A549 (cell line): ENCODE measurements around the gene IL17A. TPM values are rescaled to one million over a fixed set of nuclear protein-coding genes. Genes with fewer than 3 reads are reported as not detected.

Source experiments
- ATAC-seq, 2 experiments: fragments of 200-7000 bp in 1 of 2; fragments of >200 bp in 1 of 2; cut with Nextera tagmentation in 1 of 2; cut with Tn5 transposase in 1 of 2; 3 replicates each; pipeline versions ENCODE4 v1.8.0 to v1.9.1; 2018 to 2020; ENCODE audit warnings: mild to moderate bottlenecking in 1 of 2, moderate library complexity in 1 of 2
- CTCF ChIA-PET: fragments of 300-600 bp; sonication (Branson Sonifier 250); formaldehyde crosslinking; extraction: SDS; loops from one replicate; lab custom pipeline; 2021; ENCODE audit warnings: antibody characterized with exemption, inconsistent platforms; lab: Yijun Ruan, JAX
- POLR2A ChIA-PET: fragments of 350-600 bp; formaldehyde crosslinking; extraction: SDS; loops from one replicate; lab custom pipeline; 2021; ENCODE audit warnings: antibody characterized with exemption, inconsistent platforms; lab: Yijun Ruan, JAX
- DNase-seq, 2 experiments: peaks; one replicate each; pipeline versions ENCODE4 v3.0.0 to v3.0.0-alpha.2; 2011 to 2016; ENCODE audit warnings: low read depth in 1 of 2, low spot score in 1 of 2
- FAIRE-seq: peaks from 2 replicates; lab custom pipeline; 2011; peaks lifted over from hg19 to GRCh38; lab: Jason Lieb, UNC
- H3K27ac ChIP-seq, 2 experiments: fragments of >200 bp; sonication (Bioruptor Twin); formaldehyde crosslinking; 3 replicates each; pipeline ENCODE4 v1.5.1; 2016 to 2017
- H3K4me1 ChIP-seq: fragments of >200 bp; sonication (Bioruptor Twin); formaldehyde crosslinking; 3 replicates; pipeline ENCODE4 v1.6.1; 2016
- H3K4me2 ChIP-seq: fragments of >200 bp; sonication (Bioruptor Twin); formaldehyde crosslinking; 3 replicates; pipeline ENCODE4 v1.6.1; 2016
- H3K4me3 ChIP-seq: fragments of >200 bp; sonication (Bioruptor Twin); formaldehyde crosslinking; 3 replicates; pipeline ENCODE4 v1.5.1; 2016
- H3K9me3 ChIP-seq: fragments of >200 bp; sonication (Bioruptor Twin); formaldehyde crosslinking; 3 replicates; pipeline ENCODE4 v1.6.1; 2016
- CBX8 ChIP-seq: fragments of 200-600 bp; sonication (generic); IDR thresholded peaks from 2 replicates; pipeline ENCODE4 v1.6.1; 2016
- CHD4 ChIP-seq: fragments of 200-600 bp; sonication (generic); IDR thresholded peaks from 2 replicates; pipeline ENCODE4 v1.6.1; 2016; ENCODE audit warnings: antibody characterized with exemption, mild to moderate bottlenecking, borderline replicate concordance
- EHMT2 ChIP-seq: fragments of 200-600 bp; sonication (generic); IDR thresholded peaks from 2 replicates; pipeline ENCODE4 v1.6.1; 2016; ENCODE audit warnings: antibody characterized with exemption, low read depth, mild to moderate bottlenecking, moderate library complexity
- EP300 ChIP-seq, 2 experiments: fragments of >200 bp; sonication (Bioruptor Twin); formaldehyde crosslinking; IDR thresholded peaks; 2 replicates in 1 of 2; 3 replicates in 1 of 2; pipeline ENCODE4 v1.6.1; 2016 to 2017
- FOSB ChIP-seq: fragments of 250-450 bp; sonication (Bioruptor Pico); IDR thresholded peaks from 2 replicates; pipeline ENCODE4 v1.5.0; 2020; ENCODE audit warnings: mild to moderate bottlenecking, moderate library complexity
- FOSL2 ChIP-seq, 2 experiments: fragments of 450-650 bp in 1 of 2; fragments of >200 bp in 1 of 2; sonication (Bioruptor Twin) in 1 of 2; formaldehyde crosslinking; IDR thresholded peaks; 2 replicates each; pipeline versions ENCODE4 v1.5.0 to v1.6.1; 2016 to 2020; ENCODE audit warnings: mild to moderate bottlenecking in 1 of 2, moderate library complexity in 1 of 2
- FOXS1 ChIP-seq: fragments of 250-450 bp; sonication (Bioruptor Pico); IDR thresholded peaks from 2 replicates; pipeline ENCODE4 v1.5.0; 2020; ENCODE audit warnings: mild to moderate bottlenecking, moderate library complexity
- GATA3 ChIP-seq: IDR thresholded peaks from 2 replicates; pipeline ENCODE4 v1.6.1; 2012; ENCODE audit warnings: borderline replicate concordance
- HOXB13 ChIP-seq: fragments of 250-450 bp; sonication (Bioruptor Pico); IDR thresholded peaks from 2 replicates; pipeline ENCODE4 v1.5.0; 2020; ENCODE audit warnings: low read depth, mild to moderate bottlenecking, moderate library complexity
- HOXB5 ChIP-seq: fragments of 250-450 bp; sonication (Bioruptor Pico); IDR thresholded peaks from 2 replicates; pipeline ENCODE4 v1.5.0; 2020; ENCODE audit warnings: mild to moderate bottlenecking, moderate library complexity
- JUN ChIP-seq, 2 experiments: fragments of >200 bp; sonication (Bioruptor Twin); formaldehyde crosslinking; IDR thresholded peaks; 2 replicates in 1 of 2; 3 replicates in 1 of 2; pipeline ENCODE4 v1.6.1; 2016 to 2017
- JUNB ChIP-seq: fragments of >200 bp; sonication (Bioruptor Twin); formaldehyde crosslinking; IDR thresholded peaks from 2 replicates; pipeline ENCODE4 v1.6.1; 2016
- MAX ChIP-seq: IDR thresholded peaks from 2 replicates; pipeline ENCODE4 v1.6.1; 2012
- NFE2L2 ChIP-seq: fragments of 150-350 bp; conservative IDR thresholded peaks from 2 replicates; pipeline ENCODE4 v1.6.1; 2014; ENCODE audit warnings: low read length
- NPAS2 ChIP-seq: fragments of 250-450 bp; sonication (Bioruptor Pico); IDR thresholded peaks from 2 replicates; pipeline ENCODE4 v1.8.0; 2022; ENCODE audit warnings: mild to moderate bottlenecking, moderate library complexity, borderline replicate concordance
- PHF8 ChIP-seq: fragments of 200-600 bp; sonication (generic); IDR thresholded peaks from 2 replicates; pipeline ENCODE4 v1.6.1; 2016; ENCODE audit warnings: low read depth, mild to moderate bottlenecking, antibody characterized with exemption, moderate library complexity, borderline replicate concordance
- POLR2A ChIP-seq: IDR thresholded peaks from 2 replicates; pipeline ENCODE4 v1.6.1; 2012; ENCODE audit warnings: mild to moderate bottlenecking, low read length
- POLR2AphosphoS2 ChIP-seq: conservative IDR thresholded peaks from 2 replicates; pipeline ENCODE4 v1.6.1; 2012; ENCODE audit warnings: low read length, improper control_type of control experiment, inconsistent platforms
- RARB ChIP-seq: fragments of 250-450 bp; sonication (Bioruptor Pico); IDR thresholded peaks from 2 replicates; pipeline ENCODE4 v1.8.0; 2021; ENCODE audit warnings: mild to moderate bottlenecking, moderate library complexity
- RFX5 ChIP-seq: fragments of 450-650 bp; IDR thresholded peaks from 2 replicates; pipeline ENCODE4 v1.7.1; 2014; ENCODE audit warnings: antibody characterized with exemption, mild to moderate bottlenecking, moderate library complexity
- RNF2 ChIP-seq: fragments of 200-600 bp; sonication (generic); IDR thresholded peaks from 2 replicates; pipeline ENCODE4 v1.6.1; 2016; ENCODE audit warnings: low read depth, mild to moderate bottlenecking, antibody characterized with exemption, moderate library complexity, borderline replicate concordance
- SREBF2 ChIP-seq: fragments of 450-650 bp; IDR thresholded peaks from 2 replicates; pipeline ENCODE4 v1.6.1; 2014; ENCODE audit warnings: mild to moderate bottlenecking, moderate library complexity
- TP53 ChIP-seq: fragments of 250-450 bp; sonication (Bioruptor Pico); IDR thresholded peaks from 2 replicates; pipeline ENCODE4 v1.5.0; 2021; ENCODE audit warnings: mild to moderate bottlenecking, moderate library complexity
- USF2 ChIP-seq: fragments of 450-650 bp; IDR thresholded peaks from 2 replicates; pipeline ENCODE4 v1.6.1; 2014; ENCODE audit warnings: antibody characterized with exemption
- ZNF302 ChIP-seq: fragments of 250-450 bp; sonication (Bioruptor Pico); IDR thresholded peaks from 2 replicates; pipeline ENCODE4 v1.9.0; 2021; ENCODE audit warnings: inconsistent platforms, mild to moderate bottlenecking, moderate library complexity
- ZSCAN20 ChIP-seq: fragments of 250-450 bp; sonication (Bioruptor Pico); IDR thresholded peaks from 2 replicates; pipeline ENCODE4 v1.8.0; 2022; ENCODE audit warnings: mild to moderate bottlenecking, moderate library complexity
- WGBS: methylation state at CpG from one replicate; pipeline ENCODE4 v1.1.6; 2017; ENCODE audit errors: missing lambda C conversion rate; 5-methylcytosine and 5-hydroxymethylcytosine counted together
- polyA plus RNA-seq, 4 experiments: library from polyadenylated mRNA; depleted of rRNA in 3 of 4; stranded (reverse); fragments of >200 nt; fragmentation: RNase III in 1 of 4; extraction: RNeasy Plus Mini Kit Qiagen cat#74134 plus additional on column Dnase treatment in 1 of 4; gene quantifications; 2 replicates in 3 of 4; 3 replicates in 1 of 4; pipeline ENCODE4 v1.2.3, GENCODE V29; 2011 to 2017
- TF ChIP-seq, protein P1 (sequence below): fragments of >200 bp; sonication (Bioruptor Twin); formaldehyde crosslinking; IDR thresholded peaks from 3 replicates; pipeline ENCODE4 v1.6.1; 2016
- TF ChIP-seq, protein P2 (sequence below): fragments of 150-350 bp; IDR thresholded peaks from 2 replicates; pipeline ENCODE4 v1.6.1; 2014; ENCODE audit warnings: low read depth, mild to moderate bottlenecking, low read length

Gene IL17A
- polyA plus RNA-seq, 2 of the 4 experiments (the other 2 are of a cell fraction): not detected

- no peak for DNase-seq
Observed at GRCh38 chr6:52180787-52181558, 5.2 kb upstream of the IL17A start.

DNA sequence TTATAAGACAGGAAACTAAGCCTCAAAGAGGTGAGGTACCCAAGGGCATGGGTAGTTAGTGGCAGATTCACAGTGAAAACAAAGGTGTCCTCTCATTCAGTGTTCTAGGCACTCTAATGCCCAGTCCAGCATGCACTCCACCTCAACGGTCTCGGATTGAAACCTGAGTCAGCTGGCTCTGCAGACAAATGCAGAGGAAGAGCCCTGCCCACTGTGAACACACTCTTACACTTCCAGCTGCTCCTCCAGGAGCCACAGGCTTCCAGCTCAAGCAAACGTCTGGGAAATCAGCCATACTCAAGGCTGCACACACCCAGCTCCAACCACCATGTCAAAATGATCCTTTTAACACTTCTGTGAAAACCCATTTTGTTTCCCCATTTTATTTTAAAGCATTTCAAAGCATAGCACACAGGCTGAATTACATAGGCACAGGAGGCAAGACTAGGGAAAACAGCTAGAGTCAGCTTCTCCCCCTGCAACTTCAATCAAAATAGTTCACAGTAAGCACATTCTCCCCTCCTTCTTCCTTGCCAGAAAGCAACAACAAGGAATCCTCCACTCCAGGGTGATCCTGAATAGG, 3.0 kb upstream of the IL17A start:
- H3K4me3 ChIP-seq: no peak overlapping the region
- POLR2A ChIA-PET: no interaction called here
- H3K27ac ChIP-seq: no peak overlapping the region
- no peak for FAIRE-seq
- no peaks in the 10 kb centered on the region for H3K9me3 ChIP-seq
- CTCF ChIA-PET: interaction anchor here (0.6 kb wide), 1 partner anchor 9 kb away, joined by 3 read pairs; no protein-coding TSS in a partner anchor
- H3K4me2 ChIP-seq: no peak overlapping the region
- TF ChIP-seq HOXB5 (CRISPR knock-in tag): no peak
- TF ChIP-seq SREBF2: no peak
- TF ChIP-seq JUNB: no peak
- TF ChIP-seq PHF8: no peak
- TF ChIP-seq RFX5: no peak
- H3K4me1 ChIP-seq: no peaks in the 10 kb centered on the region
- 0% methylated on average over 3 of the region's 3 CpGs for WGBS
- ATAC-seq: no peak
- DNase-seq: no peak

More at GRCh38 chr6:52180787-52181558, 5.2 kb upstream of the IL17A start:
- Histone ChIP-seq H3K27ac (no peak overlapping the region), H3K4me2 (no peak overlapping the region), H3K4me1 (no peaks in the 10 kb centered on the region), H3K9me3 (no peaks in the 10 kb centered on the region), H3K4me3 (no peak overlapping the region)
- WGBS: 12% methylated on average over 5 of the region's 5 CpGs
- no peak for ATAC-seq
- no peak for FAIRE-seq
- no peak for TF ChIP-seq FOSL2 (IDR thresholded peaks at IDR 0.05)
- no peak for TF ChIP-seq FOSL2 (CRISPR knock-in tag; IDR thresholded peaks at IDR 0.05)
- no peak for TF ChIP-seq PHF8
- TF ChIP-seq TP53 (CRISPR knock-in tag): no peak
- TF ChIP-seq JUN (IDR thresholded peaks at IDR 0.05): no peak
- TF ChIP-seq NPAS2 (CRISPR knock-in tag): no peak
- no peak for TF ChIP-seq EP300 (IDR thresholded peaks at IDR 0.05)
- no peak for TF ChIP-seq FOXS1
- no peak for TF ChIP-seq GATA3
- POLR2A ChIA-PET: no interaction called here
- CTCF ChIA-PET: no interaction called here

GRCh38 chr6:52186480-52186879, 305 bp downstream of the IL17A start:
- Histone ChIP-seq H3K4me3 (no peak overlapping the region), H3K4me2 (no peak overlapping the region), H3K4me1 (no peaks in the 10 kb centered on the region), H3K27ac (no peak overlapping the region), H3K9me3 (no peaks in the 10 kb centered on the region)
- no peak for DNase-seq
- ChIA-PET POLR2A (no interaction called here), CTCF (no interaction called here)
- FAIRE-seq: no peak
- WGBS: 20% methylated on average over 5 of the region's 5 CpGs
- TF ChIP-seq POLR2A (no peak), RARB (CRISPR knock-in tag) (no peak), HOXB13 (no peak), FOSB (no peak), FOXS1 (no peak), CBX8 (no peak), ZSCAN20 (CRISPR knock-in tag) (no peak), NFE2L2 (no peak), CHD4 (no peak), RNF2 (no peak), MAX (no peak), EHMT2 (no peak), POLR2AphosphoS2 (no peak), ZNF302 (no peak), USF2 (no peak)
- TF ChIP-seq, protein P1, sequence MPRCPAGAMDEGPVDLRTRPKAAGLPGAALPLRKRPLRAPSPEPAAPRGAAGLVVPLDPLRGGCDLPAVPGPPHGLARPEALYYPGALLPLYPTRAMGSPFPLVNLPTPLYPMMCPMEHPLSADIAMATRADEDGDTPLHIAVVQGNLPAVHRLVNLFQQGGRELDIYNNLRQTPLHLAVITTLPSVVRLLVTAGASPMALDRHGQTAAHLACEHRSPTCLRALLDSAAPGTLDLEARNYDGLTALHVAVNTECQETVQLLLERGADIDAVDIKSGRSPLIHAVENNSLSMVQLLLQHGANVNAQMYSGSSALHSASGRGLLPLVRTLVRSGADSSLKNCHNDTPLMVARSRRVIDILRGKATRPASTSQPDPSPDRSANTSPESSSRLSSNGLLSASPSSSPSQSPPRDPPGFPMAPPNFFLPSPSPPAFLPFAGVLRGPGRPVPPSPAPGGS: no peak
- TF ChIP-seq, protein P2, sequence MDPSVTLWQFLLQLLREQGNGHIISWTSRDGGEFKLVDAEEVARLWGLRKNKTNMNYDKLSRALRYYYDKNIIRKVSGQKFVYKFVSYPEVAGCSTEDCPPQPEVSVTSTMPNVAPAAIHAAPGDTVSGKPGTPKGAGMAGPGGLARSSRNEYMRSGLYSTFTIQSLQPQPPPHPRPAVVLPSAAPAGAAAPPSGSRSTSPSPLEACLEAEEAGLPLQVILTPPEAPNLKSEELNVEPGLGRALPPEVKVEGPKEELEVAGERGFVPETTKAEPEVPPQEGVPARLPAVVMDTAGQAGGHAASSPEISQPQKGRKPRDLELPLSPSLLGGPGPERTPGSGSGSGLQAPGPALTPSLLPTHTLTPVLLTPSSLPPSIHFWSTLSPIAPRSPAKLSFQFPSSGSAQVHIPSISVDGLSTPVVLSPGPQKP: no peak
- no peak for ATAC-seq
